AG10803 (cell line): ENCODE measurements around the gene CXXC4.
A peak's percentile ranks its signal among the peaks of the same experiment; 100 is the strongest.

Experiments used
- DNase-seq: peaks from one replicate; pipeline ENCODE4 v3.0.0; 2010; ENCODE audit warnings: low read depth
- H3K4me3 ChIP-seq: 2 replicates; pipeline ENCODE4 v1.5.1; 2011; ENCODE audit warnings: mild to moderate bottlenecking, low read length, control low read depth
- CTCF ChIP-seq: conservative IDR thresholded peaks from 2 replicates; pipeline ENCODE4 v1.5.1; 2011; ENCODE audit warnings: mild to moderate bottlenecking, low read length, control low read depth, inconsistent platforms

CXXC4 gene

GRCh38 chr4:104500442-104500841, 5.7 kb upstream of the CXXC4 start:
- TF ChIP-seq CTCF, result no peak
- no peak for DNase-seq
- no peak overlapping the region for H3K4me3 ChIP-seq

- no peak for DNase-seq
- TF ChIP-seq CTCF, result no peak
- H3K4me3 ChIP-seq, result no peak overlapping the region
Measured at GRCh38 chr4:104494185-104494584, 509 bp downstream of the CXXC4 start.

- no peak overlapping the region for H3K4me3 ChIP-seq
Measured at GRCh38 chr4:104493081-104493831, 1.4 kb downstream of the CXXC4 start.

GRCh38 chr4:104492183-104492771, 2.4 kb downstream of the CXXC4 start:
- no peak for TF ChIP-seq CTCF
- H3K4me3 ChIP-seq, result no peak overlapping the region
- DNase-seq, result no peak

More at GRCh38 chr4:104493081-104493831, 1.4 kb downstream of the CXXC4 start:
- DNase-seq, result no peak
- TF ChIP-seq CTCF, result no peak

GRCh38 chr4:104491481-104492182, 3.1 kb downstream of the CXXC4 start:
- peak overlapping the region; percentile 60 for H3K4me3 ChIP-seq
- no peak for TF ChIP-seq CTCF
- DNase-seq, result peak; percentile 0

- peak; percentile 27 for DNase-seq
- TF ChIP-seq CTCF, result no peak
- H3K4me3 ChIP-seq, result peak overlapping the region; percentile 56
Measured at GRCh38 chr4:104490770-104491480, 3.8 kb downstream of the CXXC4 start.
